HG03571 (cell line): ENCODE measurements around the gene PP2D1.
A peak's percentile ranks its signal among the peaks of the same experiment; 100 is the strongest.
"Not testable (repeated sequence)": the region's sequence is repeated elsewhere in the genome, so short reads cannot be mapped to it uniquely, and the experiment has no call there.

Source experiments
- ATAC-seq: cut with Tn5 transposase; IDR thresholded peaks from one replicate; pipeline ENCODE4 v1.9.1; 2021; ENCODE audit not compliant: unreplicated experiment

PP2D1 gene

GRCh38 chr3:20012164-20012563, at the start of gene PP2D1:
TSS of gene PP2D1 (minus strand) at chr3:20012264. CDS start at chr3:20012072, 192 bp downstream.
- ATAC-seq = no peak

GRCh38 chr3:20060974-20061685, 49.1 kb upstream of the PP2D1 start:
- peak; percentile 81 for ATAC-seq

- no peak for ATAC-seq
Observed at GRCh38 chr3:20059929-20060328, 47.9 kb upstream of the PP2D1 start.

GRCh38 chr3:20057612-20058180, 45.6 kb upstream of the PP2D1 start:
- no peak for ATAC-seq

GRCh38 chr3:20056725-20057611, 44.9 kb upstream of the PP2D1 start:
- peak; percentile 23 for ATAC-seq

GRCh38 chr3:20055842-20056241, 43.8 kb upstream of the PP2D1 start:
- ATAC-seq = no peak

- ATAC-seq = no peak
Observed at GRCh38 chr3:20055020-20055775, 43.1 kb upstream of the PP2D1 start.

- peak; percentile 88 for ATAC-seq
Observed at GRCh38 chr3:20054549-20054987, 42.5 kb upstream of the PP2D1 start.

GRCh38 chr3:20052851-20053250, 40.8 kb upstream of the PP2D1 start:
- no peak for ATAC-seq

- no peak for ATAC-seq
Observed at GRCh38 chr3:20051123-20051806, 39.2 kb upstream of the PP2D1 start.

- no peak for ATAC-seq
Observed at GRCh38 chr3:20047976-20048883, 36.2 kb upstream of the PP2D1 start.

- ATAC-seq = no peak
Observed at GRCh38 chr3:20047341-20047779, 35.3 kb upstream of the PP2D1 start.

- ATAC-seq = no peak
Observed at GRCh38 chr3:20046556-20046955, 34.5 kb upstream of the PP2D1 start.

GRCh38 chr3:20045141-20045540, 33.1 kb upstream of the PP2D1 start:
- ATAC-seq = not testable (repeated sequence)

- ATAC-seq = no peak
Observed at GRCh38 chr3:20043825-20044224, 31.8 kb upstream of the PP2D1 start.

- ATAC-seq = peak; percentile 22
Observed at GRCh38 chr3:20043396-20043795, 31.3 kb upstream of the PP2D1 start.

GRCh38 chr3:20042331-20042730, 30.3 kb upstream of the PP2D1 start:
- ATAC-seq = no peak

GRCh38 chr3:20041197-20041780, 29.2 kb upstream of the PP2D1 start:
- ATAC-seq = peak; percentile 37
